H9 (cell line): ENCODE results near the gene ATG13. TPM values are rescaled to one million over a fixed set of nuclear protein-coding genes. Genes with fewer than 3 reads are reported as not detected.

Experiments
- DNase-seq: peaks from one replicate; pipeline ENCODE4 v3.0.0-alpha.2; 2017
- H2AFZ ChIP-seq: one replicate; pipeline ENCODE4 v1.6.1; 2013; ENCODE audit warnings: mild to moderate bottlenecking, low read length, control low read depth, moderate library complexity
- H2AK5ac ChIP-seq: 2 replicates; pipeline ENCODE4 v1.6.1; 2013; ENCODE audit warnings: low read length, control low read depth, mixed read lengths; ENCODE audit not compliant: insufficient read length
- H2BK120ac ChIP-seq: one replicate; pipeline ENCODE4 v1.6.1; 2013; ENCODE audit warnings: low read depth, mild to moderate bottlenecking, low read length, control low read depth, inconsistent platforms; ENCODE audit not compliant: poor library complexity, severe bottlenecking
- H2BK12ac ChIP-seq: 2 replicates; pipeline ENCODE4 v1.6.1; 2013; ENCODE audit warnings: low read length, control low read depth, mixed read lengths, low read depth; ENCODE audit not compliant: insufficient read length
- H2BK15ac ChIP-seq: 2 replicates; pipeline ENCODE4 v1.6.1; 2013; ENCODE audit warnings: low read depth, low read length, control low read depth
- H2BK20ac ChIP-seq: one replicate; pipeline ENCODE4 v1.6.1; 2013; ENCODE audit warnings: low read depth, mild to moderate bottlenecking, low read length, control low read depth, inconsistent platforms; ENCODE audit not compliant: poor library complexity, severe bottlenecking
- H2BK5ac ChIP-seq: 2 replicates; pipeline ENCODE4 v1.6.1; 2013; ENCODE audit warnings: low read length, control low read depth, mixed read lengths; ENCODE audit not compliant: insufficient read length
- H3K14ac ChIP-seq: 2 replicates; pipeline ENCODE4 v1.6.1; 2013; ENCODE audit warnings: low read length, control low read depth; ENCODE audit not compliant: insufficient read depth
- H3K18ac ChIP-seq: 2 replicates; pipeline ENCODE4 v1.6.1; 2013; ENCODE audit warnings: low read depth, mild to moderate bottlenecking, mixed read lengths, low read length, control low read depth; ENCODE audit not compliant: insufficient read length
- H3K23ac ChIP-seq: 2 replicates; pipeline ENCODE4 v1.6.1; 2013; ENCODE audit warnings: low read length, control low read depth, mixed read lengths, low read depth; ENCODE audit not compliant: insufficient read length
- H3K23me2 ChIP-seq: 2 replicates; pipeline ENCODE4 v1.6.1; 2013; ENCODE audit warnings: low read depth, mild to moderate bottlenecking, mixed read lengths, low read length, control low read depth; ENCODE audit not compliant: insufficient read length, poor library complexity, severe bottlenecking
- H3K27ac ChIP-seq: 2 replicates; pipeline ENCODE4 v1.5.1; 2013; ENCODE audit warnings: low read length, control low read depth, mixed read lengths, low read depth; ENCODE audit not compliant: insufficient read length
- H3K27me3 ChIP-seq: 2 replicates; pipeline ENCODE4 v1.6.1; 2013; ENCODE audit warnings: low read length, control low read depth, inconsistent platforms; ENCODE audit not compliant: insufficient read depth
- H3K4ac ChIP-seq: 2 replicates; pipeline ENCODE4 v1.6.1; 2013; ENCODE audit warnings: low read depth, mild to moderate bottlenecking, control low read depth, inconsistent platforms, low read length, moderate library complexity
- H3K4me1 ChIP-seq: 2 replicates; pipeline ENCODE4 v1.6.1; 2013; ENCODE audit warnings: low read length, control low read depth, inconsistent platforms; ENCODE audit not compliant: insufficient read depth
- H3K4me2 ChIP-seq: 2 replicates; pipeline ENCODE4 v1.6.1; 2013; ENCODE audit warnings: low read length, control low read depth, mixed read lengths; ENCODE audit not compliant: insufficient read length, insufficient read depth
- H3K56ac ChIP-seq: 2 replicates; pipeline ENCODE4 v1.6.1; 2013; ENCODE audit warnings: low read depth, mild to moderate bottlenecking, mixed read lengths, low read length, control low read depth; ENCODE audit not compliant: insufficient read length
- H3K79me1 ChIP-seq: 2 replicates; pipeline ENCODE4 v1.6.1; 2013; ENCODE audit warnings: low read depth, mild to moderate bottlenecking, moderate library complexity, low read length, control low read depth, inconsistent platforms; ENCODE audit not compliant: insufficient read depth, poor library complexity, severe bottlenecking
- H3K79me2 ChIP-seq: 2 replicates; pipeline ENCODE4 v1.6.1; 2013; ENCODE audit warnings: low read length, control low read depth, inconsistent platforms; ENCODE audit not compliant: insufficient read depth
- H3K9ac ChIP-seq: 2 replicates; pipeline ENCODE4 v1.6.1; 2013; ENCODE audit warnings: low read length, control low read depth, mixed read lengths; ENCODE audit not compliant: insufficient read length; ENCODE audit errors: extremely low read depth
- H3K9me3 ChIP-seq: one replicate; pipeline ENCODE4 v1.6.1; 2013; ENCODE audit warnings: low read depth, low read length, inconsistent platforms; ENCODE audit not compliant: control insufficient read depth
- H3T11ph ChIP-seq: one replicate; pipeline ENCODE4 v1.6.1; 2013; ENCODE audit warnings: mild to moderate bottlenecking, low read length, control low read depth, inconsistent platforms
- H4K20me1 ChIP-seq: one replicate; pipeline ENCODE4 v1.6.1; 2013; ENCODE audit not compliant: control insufficient read depth, insufficient read length, insufficient read depth
- H4K5ac ChIP-seq: 2 replicates; pipeline ENCODE4 v1.6.1; 2013; ENCODE audit warnings: low read depth, mild to moderate bottlenecking, mixed read lengths, low read length, control low read depth; ENCODE audit not compliant: insufficient read length
- H4K8ac ChIP-seq: replicated peaks from 2 replicates; pipeline ENCODE4 v1.6.1; 2013; ENCODE audit warnings: low read length, control low read depth, mixed read lengths, low read depth; ENCODE audit not compliant: insufficient read length
- H4K91ac ChIP-seq: 2 replicates; pipeline ENCODE4 v1.6.1; 2013; ENCODE audit warnings: low read depth, mild to moderate bottlenecking, moderate library complexity, mixed read lengths, low read length, control low read depth; ENCODE audit not compliant: insufficient read length
- H3K27ac Mint-ChIP-seq, 3 experiments: 2 replicates in 2 of 3; 3 replicates in 1 of 3; pipeline ENCODE4 v1.8.0; 2020 to 2021; ENCODE audit warnings: mixed read lengths in 3 of 3, mild to moderate bottlenecking in 1 of 3, moderate library complexity in 1 of 3
- H3K27me3 Mint-ChIP-seq: 2 replicates; pipeline ENCODE4 v1.8.0; 2021; ENCODE audit warnings: low read depth, mild to moderate bottlenecking, moderate library complexity, mixed read lengths
- H3K36me3 Mint-ChIP-seq, 3 experiments: 2 replicates in 2 of 3; 3 replicates in 1 of 3; pipeline ENCODE4 v1.8.0; 2020 to 2021; ENCODE audit warnings: low read depth in 3 of 3, mixed read lengths in 3 of 3; ENCODE audit not compliant: insufficient read depth in 1 of 3
- H3K4me1 Mint-ChIP-seq, 2 experiments: 2 replicates each; pipeline ENCODE4 v1.8.0; 2020; ENCODE audit warnings: mixed read lengths in 2 of 2
- H3K4me3 Mint-ChIP-seq, 2 experiments: 2 replicates in 1 of 2; 3 replicates in 1 of 2; pipeline ENCODE4 v1.8.0; 2020 to 2021; ENCODE audit warnings: mild to moderate bottlenecking in 2 of 2, mixed read lengths in 2 of 2, moderate library complexity in 1 of 2
- H3K9me3 Mint-ChIP-seq, 2 experiments: 2 replicates in 1 of 2; 3 replicates in 1 of 2; pipeline ENCODE4 v1.8.0; 2020; ENCODE audit warnings: mild to moderate bottlenecking in 2 of 2, mixed read lengths in 2 of 2, moderate library complexity in 1 of 2
- CTCF ChIP-seq: fragments of 200-600 bp; sonication (generic); conservative IDR thresholded peaks from 3 replicates; pipeline ENCODE4 v1.8.0; 2021; ENCODE audit warnings: antibody characterized with exemption, mild to moderate bottlenecking
- WGBS: extraction: QIAGEN DNeasy Blood & Tissue Kit; methylation state at CpG from one replicate; pipeline ENCODE4 v1.1.7; 2013; ENCODE audit warnings: missing lambda C conversion rate, low lambda C conversion rate, mixed read lengths; ENCODE audit not compliant: insufficient read length; ENCODE audit errors: extremely low coverage; 5-methylcytosine and 5-hydroxymethylcytosine counted together
- total RNA-seq: library from RNA; stranded (reverse); gene quantifications from 2 replicates; pipeline ENCODE4 v1.2.1, GENCODE V29; 2021

Gene ATG13
- total RNA-seq, 1 experiment from 2014 or later = 79.1 TPM

- no peak overlapping the region for H2BK12ac ChIP-seq
- H4K91ac ChIP-seq = no peak overlapping the region
- no peaks in the 10 kb centered on the region for H3K79me1 ChIP-seq
- H4K20me1 ChIP-seq = no peaks in the 10 kb centered on the region
- no peak overlapping the region for H2AK5ac ChIP-seq
- no peak overlapping the region for H2BK20ac ChIP-seq
- H3K18ac ChIP-seq = no peak overlapping the region
- peaks cover 0 to 2% (median 0%) of the 10 kb centered on the region in 3 experiments; a peak in 2 of 7 replicates for H3K36me3 Mint-ChIP-seq
- no peaks in the 10 kb centered on the region for H3K9me3 ChIP-seq
- H3K4me2 ChIP-seq = no peak overlapping the region
- H3K4me1 Mint-ChIP-seq = no peaks in the 10 kb centered on the region
- H3K9me3 Mint-ChIP-seq = no peaks in the 10 kb centered on the region
- no peak overlapping the region for H3K14ac ChIP-seq
- no peaks in the 10 kb centered on the region for H3K23me2 ChIP-seq
- H2BK5ac ChIP-seq = no peak overlapping the region
- no peak overlapping the region for H4K5ac ChIP-seq
- no peaks in the 10 kb centered on the region for H3K27me3 Mint-ChIP-seq
- H3K23ac ChIP-seq = no peak overlapping the region
- no peak overlapping the region for H3T11ph ChIP-seq
- H3K9ac ChIP-seq = no peak overlapping the region
- DNase-seq = no peak
- H2BK15ac ChIP-seq = no peak overlapping the region
- H4K8ac ChIP-seq = no peak overlapping the region
- no peaks in the 10 kb centered on the region for H3K79me2 ChIP-seq
- H3K4ac ChIP-seq = no peak overlapping the region
- H3K27ac ChIP-seq = no peak overlapping the region
- no peak overlapping the region for H3K4me3 Mint-ChIP-seq
- H2AFZ ChIP-seq = no peak overlapping the region
- no peaks in the 10 kb centered on the region for H3K4me1 ChIP-seq
- H3K27me3 ChIP-seq = no peaks in the 10 kb centered on the region
- H2BK120ac ChIP-seq = no peak overlapping the region
- TF ChIP-seq CTCF = no peak
- H3K27ac Mint-ChIP-seq = no peak overlapping the region
- WGBS = no CpG with 5 or more reads among the region's 1 CpG
- no peak overlapping the region for H3K56ac ChIP-seq
Measured at GRCh38 chr11:46604796-46605195, 12.6 kb upstream of the ATG13 start.
